ENCODE measurements around the gene UNC5B.

DNA sequence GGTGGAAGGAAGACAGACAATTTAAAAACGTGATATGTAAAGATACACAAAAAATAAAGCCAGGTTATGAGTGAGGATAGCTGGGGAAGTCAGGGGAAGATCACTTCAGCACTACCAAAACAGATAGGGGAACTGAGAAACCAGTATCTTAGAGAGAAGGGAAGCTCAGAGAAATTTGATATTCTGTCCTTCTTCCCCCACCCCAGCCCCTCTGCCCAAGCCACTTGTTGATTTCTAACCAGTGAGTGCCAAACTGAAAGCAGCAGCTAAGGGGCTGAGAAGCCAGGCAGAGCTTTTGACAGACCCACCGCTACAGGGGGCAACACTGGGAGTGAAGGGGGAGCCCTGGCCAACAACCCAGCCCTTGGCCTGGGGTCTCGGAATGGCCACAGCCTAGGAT, 97.5 kb downstream of the UNC5B start:
- TF ChIP-seq, protein P1, sequence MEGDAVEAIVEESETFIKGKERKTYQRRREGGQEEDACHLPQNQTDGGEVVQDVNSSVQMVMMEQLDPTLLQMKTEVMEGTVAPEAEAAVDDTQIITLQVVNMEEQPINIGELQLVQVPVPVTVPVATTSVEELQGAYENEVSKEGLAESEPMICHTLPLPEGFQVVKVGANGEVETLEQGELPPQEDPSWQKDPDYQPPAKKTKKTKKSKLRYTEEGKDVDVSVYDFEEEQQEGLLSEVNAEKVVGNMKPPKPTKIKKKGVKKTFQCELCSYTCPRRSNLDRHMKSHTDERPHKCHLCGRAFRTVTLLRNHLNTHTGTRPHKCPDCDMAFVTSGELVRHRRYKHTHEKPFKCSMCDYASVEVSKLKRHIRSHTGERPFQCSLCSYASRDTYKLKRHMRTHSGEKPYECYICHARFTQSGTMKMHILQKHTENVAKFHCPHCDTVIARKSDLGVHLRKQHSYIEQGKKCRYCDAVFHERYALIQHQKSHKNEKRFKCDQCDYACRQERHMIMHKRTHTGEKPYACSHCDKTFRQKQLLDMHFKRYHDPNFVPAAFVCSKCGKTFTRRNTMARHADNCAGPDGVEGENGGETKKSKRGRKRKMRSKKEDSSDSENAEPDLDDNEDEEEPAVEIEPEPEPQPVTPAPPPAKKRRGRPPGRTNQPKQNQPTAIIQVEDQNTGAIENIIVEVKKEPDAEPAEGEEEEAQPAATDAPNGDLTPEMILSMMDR (IDR thresholded peaks at IDR 0.05): no peak
- no peak for TF ChIP-seq POLR2A (IDR thresholded peaks at IDR 0.05)

Data from upper lobe of left lung (tissue), 4 donors.